Measurements from ENCODE around the gene SLC6A11. TPM values are rescaled to one million over a fixed set of nuclear protein-coding genes. Genes with fewer than 3 reads are reported as not detected.

Gene SLC6A11
- total and polyA plus RNA-seq, 4 donors, result 0.02 to 0.09 TPM; not detected in 2

DNA sequence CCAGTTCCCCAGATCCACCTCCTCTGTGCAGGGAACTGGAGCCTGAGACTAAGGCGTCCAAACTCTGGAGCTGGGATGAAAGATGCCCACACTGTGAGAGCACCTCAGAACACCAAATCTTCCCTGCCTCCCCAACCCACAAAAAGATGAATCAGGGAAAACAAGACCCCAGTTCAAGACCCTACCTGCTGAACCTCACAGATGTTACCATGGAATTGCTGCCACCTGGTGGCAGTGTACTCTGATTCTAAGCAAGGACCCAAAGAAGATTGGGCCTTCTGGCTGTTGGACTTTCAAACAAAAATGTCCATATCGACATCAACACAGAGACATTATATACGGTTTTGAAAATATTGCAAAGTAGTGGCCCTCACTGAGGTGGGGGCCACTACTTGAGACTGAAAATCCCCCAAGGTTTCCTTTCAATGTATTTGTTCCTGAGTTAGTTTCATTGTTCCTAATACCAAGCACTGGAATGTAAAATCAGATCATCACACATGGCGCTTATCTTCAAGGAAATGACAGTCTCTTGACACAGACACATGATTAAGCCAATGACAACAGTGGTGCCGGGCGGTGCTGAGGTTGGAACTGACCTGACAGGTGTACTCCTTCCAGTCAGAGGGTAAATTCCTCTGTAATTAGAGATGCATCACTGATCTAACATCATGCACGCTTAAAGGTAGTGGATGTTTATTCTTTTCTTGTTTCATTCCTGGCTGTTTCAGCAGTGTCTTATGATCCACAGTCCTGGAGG, 67.6 kb downstream of the SLC6A11 start:
- DNase-seq (no peak), ATAC-seq (ENCODE audit: insufficient read depth, low FRiP score) (no peak)
- TF ChIP-seq CTCF (IDR thresholded peaks at IDR 0.05; ENCODE audit: control extremely low read depth, extremely low read depth), result no peak
- 73 to 83% methylated on average over 7 of the region's 7 CpGs for WGBS, 2 donors
- no peak overlapping the region for H3K4me3 ChIP-seq
- peaks cover 0 to 3% (median 0%) of the 10 kb centered on the region in 4 donors for H3K9me3 ChIP-seq (ENCODE audit: control insufficient read depth in 4 of 4, insufficient read depth in 3 of 4, low read length in 3 of 4)
- no peak overlapping the region for H3K9ac ChIP-seq (ENCODE audit: insufficient read depth in 1 of 2, low read length in 2 of 2)
- peaks cover 0 to 7% (median 0%) of the 10 kb centered on the region in 3 donors for H3K27me3 ChIP-seq (ENCODE audit: control insufficient read depth in 3 of 3, insufficient read depth in 3 of 3, low read length in 2 of 3)
- no peaks in the 10 kb centered on the region for H3K36me3 ChIP-seq (ENCODE audit: control insufficient read depth in 4 of 4, insufficient read depth in 4 of 4, low read length in 4 of 4)
- no peaks in the 10 kb centered on the region for H3K4me1 ChIP-seq (ENCODE audit: control insufficient read depth in 5 of 5, insufficient read depth in 5 of 5, low read length in 5 of 5)
- H3K27ac ChIP-seq (ENCODE audit: low read depth in 1 of 2, low read length in 1 of 2), result no peak overlapping the region

- DNase-seq, result no peak
- ATAC-seq (ENCODE audit: insufficient read depth, low FRiP score), result no peak
- Histone ChIP-seq H3K27me3 (ENCODE audit: control insufficient read depth in 3 of 3, insufficient read depth in 3 of 3, low read length in 2 of 3) (peaks cover 0 to 7% (median 0%) of the 10 kb centered on the region in 3 donors), H3K36me3 (ENCODE audit: control insufficient read depth in 4 of 4, insufficient read depth in 4 of 4, low read length in 4 of 4) (no peaks in the 10 kb centered on the region), H3K9ac (ENCODE audit: insufficient read depth in 1 of 2, low read length in 2 of 2) (no peak overlapping the region), H3K9me3 (ENCODE audit: control insufficient read depth in 4 of 4, insufficient read depth in 3 of 4, low read length in 3 of 4) (peaks cover 0 to 10% (median 3%) of the 10 kb centered on the region in 4 donors), H3K4me3 (no peak overlapping the region), H3K4me1 (ENCODE audit: control insufficient read depth in 5 of 5, insufficient read depth in 5 of 5, low read length in 5 of 5) (no peaks in the 10 kb centered on the region), H3K27ac (ENCODE audit: low read depth in 1 of 2, low read length in 1 of 2) (no peak overlapping the region)
- TF ChIP-seq CTCF (IDR thresholded peaks at IDR 0.05; ENCODE audit: control extremely low read depth, extremely low read depth), result no peak
- 88 to 91% methylated on average over 1 of the region's 1 CpG for WGBS, 2 donors
Measured at GRCh38 chr3:10887015-10887414, 71.0 kb downstream of the SLC6A11 start.

DNA sequence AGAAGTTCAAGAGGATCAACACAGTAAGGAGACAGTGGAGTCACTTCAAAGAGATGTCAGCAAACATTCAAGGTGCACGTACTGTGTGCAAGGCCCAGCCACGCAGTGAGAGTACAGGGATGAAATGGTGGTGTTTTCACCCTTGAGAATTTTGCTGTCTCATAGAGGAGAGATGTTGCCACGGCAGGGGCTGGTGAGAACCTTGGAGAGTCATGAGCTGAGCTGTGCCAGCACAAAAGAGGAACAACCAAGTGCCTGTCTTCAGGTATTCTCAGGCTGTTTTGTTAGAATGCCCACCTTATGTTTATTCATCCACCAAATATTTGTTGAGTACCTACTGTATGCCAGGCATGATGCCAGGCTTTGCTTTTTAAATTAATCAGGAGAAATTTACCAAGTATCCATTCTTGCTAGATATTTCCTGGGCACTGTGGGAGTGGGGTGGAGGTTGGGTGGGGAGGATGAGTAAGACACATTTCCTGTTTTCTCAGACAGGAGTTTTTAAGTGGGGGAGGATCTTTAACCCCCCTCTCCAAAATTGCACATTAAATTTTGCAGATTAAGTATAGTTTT, 72.6 kb downstream of the SLC6A11 start:
- Histone ChIP-seq H3K9me3 (ENCODE audit: control insufficient read depth in 4 of 4, insufficient read depth in 3 of 4, low read length in 3 of 4) (peaks cover 0 to 13% (median 3%) of the 10 kb centered on the region in 4 donors), H3K27ac (ENCODE audit: low read depth in 1 of 2, low read length in 1 of 2) (no peak overlapping the region), H3K4me3 (no peak overlapping the region), H3K36me3 (ENCODE audit: control insufficient read depth in 4 of 4, insufficient read depth in 4 of 4, low read length in 4 of 4) (no peaks in the 10 kb centered on the region), H3K27me3 (ENCODE audit: control insufficient read depth in 3 of 3, insufficient read depth in 3 of 3, low read length in 2 of 3) (peaks cover 0 to 7% (median 0%) of the 10 kb centered on the region in 3 donors), H3K9ac (ENCODE audit: insufficient read depth in 1 of 2, low read length in 2 of 2) (no peak overlapping the region), H3K4me1 (ENCODE audit: control insufficient read depth in 5 of 5, insufficient read depth in 5 of 5, low read length in 5 of 5) (no peaks in the 10 kb centered on the region)
- ATAC-seq (ENCODE audit: insufficient read depth, low FRiP score) (no peak), DNase-seq (no peak)
- 39 to 45% methylated on average over 3 of the region's 3 CpGs for WGBS, 2 donors
- TF ChIP-seq CTCF (IDR thresholded peaks at IDR 0.05; ENCODE audit: control extremely low read depth, extremely low read depth), result no peak

Data from lung (tissue), 12 donors.